K562 (cell line): ENCODE measurements around the gene TRIM27. TPM values are rescaled to one million over a fixed set of nuclear protein-coding genes. Genes with fewer than 3 reads are reported as not detected.

ENCODE experiments used
- CBX3 ChIP-seq, 2 experiments: IDR thresholded peaks; 1 replicate in 1 of 2; 2 replicates in 1 of 2; pipeline ENCODE4 v1.6.1; 2012; ENCODE audit warnings: inconsistent platforms in 2 of 2, low read length in 2 of 2, borderline replicate concordance in 1 of 2, control low read depth in 1 of 2
- DPF2 ChIP-seq: fragments of 450-650 bp; IDR thresholded peaks from 2 replicates; pipeline ENCODE4 v1.6.1; 2016
- ELF1 ChIP-seq: fragments of 200-800 bp; sonication (Bioruptor generic); IDR thresholded peaks from 2 replicates; pipeline ENCODE4 v1.6.1; 2016; ENCODE audit warnings: missing genetic modification characterization, missing compliant biosample characterization
- ETS2 ChIP-seq: IDR thresholded peaks from 2 replicates; pipeline ENCODE4 v1.6.1; 2016; ENCODE audit warnings: borderline replicate concordance, missing genetic modification characterization, mild to moderate bottlenecking, moderate library complexity, missing compliant biosample characterization; ENCODE audit not compliant: poor library complexity, severe bottlenecking
- ETV1 ChIP-seq: fragments of 450-650 bp; conservative IDR thresholded peaks from 2 replicates; pipeline ENCODE4 v1.6.1; 2016; ENCODE audit warnings: missing genetic modification characterization, control low read depth, low read depth, missing compliant biosample characterization
- FIP1L1 ChIP-seq: fragments of 200-400 bp; formaldehyde crosslinking; IDR thresholded peaks from 2 replicates; pipeline ENCODE4 v1.6.1; 2018; ENCODE audit warnings: mild to moderate bottlenecking, low read depth, low read length; ENCODE audit not compliant: poor library complexity, severe bottlenecking
- FOXP4 ChIP-seq: sonication (generic); formaldehyde crosslinking; IDR thresholded peaks from 2 replicates; pipeline ENCODE4 v1.8.0; 2022; ENCODE audit warnings: mild to moderate bottlenecking, missing genetic modification reagents, borderline replicate concordance
- GABPA ChIP-seq: fragments of 200-800 bp; sonication (Bioruptor generic); conservative IDR thresholded peaks from 2 replicates; pipeline ENCODE4 v1.6.1; 2016; ENCODE audit warnings: low read depth, missing genetic modification characterization, missing compliant biosample characterization
- GTF2E2 ChIP-seq: fragments of 200-800 bp; sonication (Bioruptor generic); IDR thresholded peaks from 2 replicates; pipeline ENCODE4 v1.6.1; 2016; ENCODE audit warnings: missing genetic modification characterization, missing compliant biosample characterization
- HLTF ChIP-seq: fragments of 450-650 bp; IDR thresholded peaks from 2 replicates; pipeline ENCODE4 v1.6.1; 2016
- NFYB ChIP-seq: IDR thresholded peaks from 2 replicates; pipeline ENCODE4 v1.6.1; 2011; ENCODE audit warnings: mild to moderate bottlenecking, moderate library complexity; ENCODE audit not compliant: insufficient read length; ENCODE audit errors: extremely low read depth
- PHF20 ChIP-seq: fragments of 450-650 bp; IDR thresholded peaks from 2 replicates; pipeline ENCODE4 v1.6.1; 2018; ENCODE audit not compliant: partially characterized antibody
- PHF8 ChIP-seq: fragments of 200-600 bp; sonication (generic); IDR thresholded peaks from 2 replicates; pipeline ENCODE4 v1.6.1; 2012; ENCODE audit warnings: mixed run types, mild to moderate bottlenecking, inconsistent platforms, low read length, moderate library complexity, borderline replicate concordance
- RHOXF2B ChIP-seq: fragments of 250-450 bp; sonication (Bioruptor Pico); conservative IDR thresholded peaks from 2 replicates; pipeline ENCODE4 v1.5.1; 2021
- RNF2 ChIP-seq: sonication (generic); IDR thresholded peaks from 2 replicates; pipeline ENCODE4 v1.6.1; 2016
- SETDB1 ChIP-seq: IDR thresholded peaks from one replicate; pipeline ENCODE4 v1.6.1; 2012; ENCODE audit warnings: low read length, control low read depth, inconsistent platforms
- SMAD3 ChIP-seq: fragments of 450-650 bp; formaldehyde crosslinking; conservative IDR thresholded peaks from 2 replicates; pipeline ENCODE4 v1.4.0; 2020; ENCODE audit warnings: mild to moderate bottlenecking
- SNIP1 ChIP-seq: fragments of 450-650 bp; IDR thresholded peaks from 2 replicates; pipeline ENCODE4 v1.7.1; 2017; ENCODE audit warnings: low read depth, mild to moderate bottlenecking
- TARDBP ChIP-seq: fragments of 450-650 bp; IDR thresholded peaks from 2 replicates; pipeline ENCODE4 v1.6.1; 2016
- ZBTB34 ChIP-seq: fragments of 250-450 bp; sonication (Bioruptor Pico); IDR thresholded peaks from 2 replicates; pipeline ENCODE4 v1.8.0; 2021; ENCODE audit warnings: mild to moderate bottlenecking, moderate library complexity
- ZFX ChIP-seq: sonication (generic); formaldehyde crosslinking; IDR thresholded peaks from 2 replicates; pipeline ENCODE4 v1.8.0; 2022; ENCODE audit warnings: mild to moderate bottlenecking, missing genetic modification reagents, moderate library complexity
- ZNF124 ChIP-seq: sonication (generic); formaldehyde crosslinking; IDR thresholded peaks from 2 replicates; pipeline ENCODE4 v1.8.1; 2022; ENCODE audit warnings: missing genetic modification reagents
- ZNF24 ChIP-seq: fragments of 450-650 bp; IDR thresholded peaks from 2 replicates; pipeline ENCODE4 v1.6.1; 2016
- ZNF311 ChIP-seq: fragments of 250-450 bp; sonication (Bioruptor Pico); IDR thresholded peaks from 2 replicates; pipeline ENCODE4 v1.4.0; 2020; ENCODE audit warnings: mild to moderate bottlenecking, moderate library complexity
- polyA plus RNA-seq, 8 experiments: library from polyadenylated mRNA; depleted of rRNA in 4 of 8; stranded (reverse) in 5 of 8; unstranded in 3 of 8; fragments of >200 nt; fragmentation: Nextera tagmentation in 2 of 8; fragmentation: Illumina TruSeq in 1 of 8; extraction: Ambion mirVana in 2 of 8; extraction: Trizol in 1 of 8; gene quantifications; 2 replicates each; pipeline versions ENCODE4 v1.2.1 to v1.2.3, GENCODE V29; 2011 to 2014; ENCODE audit warnings: inconsistent platforms in 1 of 8, missing spikeins in 1 of 8
- total RNA-seq, 7 experiments: library from RNA; depleted of rRNA in 6 of 7; stranded (reverse); fragments of >200 nt in 6 of 7; fragmentation: Illumina TruSeq in 2 of 7; extraction: Trizol in 2 of 7; gene quantifications; 2 replicates each; pipeline versions ENCODE4 v1.2.1 to v1.2.3, GENCODE V29; 2011 to 2021; ENCODE audit warnings: low replicate concordance in 1 of 7

The TRIM27 gene
- total and polyA plus RNA-seq, 9 of the 15 experiments (the other 6 are each of a cell fraction or from before 2014, with no cell fraction given): 37.7 to 235 (median 122) TPM

- TF ChIP-seq ZBTB34: no peak
- peak; percentile 94 for TF ChIP-seq ZNF24
- TF ChIP-seq ZFX: peak; percentile 81
- no peak for TF ChIP-seq ZNF124 (CRISPR knock-in tag)
- TF ChIP-seq FOXP4: no peak; the same call in 1 of the 2 replicates
- peak; percentile 76 for TF ChIP-seq GTF2E2 (tag)
- no peak for TF ChIP-seq GABPA (tag)
- peak; percentile 94; the same call in 1 of the 2 replicates for TF ChIP-seq HLTF
- TF ChIP-seq SNIP1: no peak
- no peak for TF ChIP-seq NFYB
- TF ChIP-seq CBX3 (IDR thresholded peaks at IDR 0.05; ENCODE audit: borderline replicate concordance in 1 of 2, low read length in 2 of 2): peak in 1 of 2 experiments; percentile 71; a peak in 1 of 3 replicates
- no peak for TF ChIP-seq FIP1L1
- TF ChIP-seq ETV1: no peak
- peak; percentile 44; the same call in 1 of the 2 replicates for TF ChIP-seq PHF8
- no peak for TF ChIP-seq SETDB1
- no peak for TF ChIP-seq SMAD3 (CRISPR knock-in tag)
- TF ChIP-seq PHF20: peak; percentile 66
- TF ChIP-seq RNF2: peak; percentile 76; the same call in 1 of the 2 replicates
- TF ChIP-seq RHOXF2B (CRISPR knock-in tag): no peak
- TF ChIP-seq ZNF311 (CRISPR knock-in tag): no peak
- no peak for TF ChIP-seq ETS2 (tag)
- peak; percentile 33; the same call in 1 of the 2 replicates for TF ChIP-seq DPF2
- no peak for TF ChIP-seq TARDBP
- TF ChIP-seq ELF1: peak; percentile 6; the same call in 1 of the 2 replicates
These were observed 20.0 kb upstream of the TRIM27 start (continued) for GRCh38 chr6:28943557-28944411.
